Fibroblast of peridontal ligament (primary cell): Measurements from ENCODE around the gene HTR6.

Source experiments
- DNase-seq: peaks from one replicate; pipeline ENCODE4 v3.0.0-alpha.2; 2010; ENCODE audit errors: extremely low read depth

Gene HTR6

GRCh38 chr1:19688041-19688842 lies 23.6 kb downstream of the HTR6 start:
- no peak for DNase-seq

DNA sequence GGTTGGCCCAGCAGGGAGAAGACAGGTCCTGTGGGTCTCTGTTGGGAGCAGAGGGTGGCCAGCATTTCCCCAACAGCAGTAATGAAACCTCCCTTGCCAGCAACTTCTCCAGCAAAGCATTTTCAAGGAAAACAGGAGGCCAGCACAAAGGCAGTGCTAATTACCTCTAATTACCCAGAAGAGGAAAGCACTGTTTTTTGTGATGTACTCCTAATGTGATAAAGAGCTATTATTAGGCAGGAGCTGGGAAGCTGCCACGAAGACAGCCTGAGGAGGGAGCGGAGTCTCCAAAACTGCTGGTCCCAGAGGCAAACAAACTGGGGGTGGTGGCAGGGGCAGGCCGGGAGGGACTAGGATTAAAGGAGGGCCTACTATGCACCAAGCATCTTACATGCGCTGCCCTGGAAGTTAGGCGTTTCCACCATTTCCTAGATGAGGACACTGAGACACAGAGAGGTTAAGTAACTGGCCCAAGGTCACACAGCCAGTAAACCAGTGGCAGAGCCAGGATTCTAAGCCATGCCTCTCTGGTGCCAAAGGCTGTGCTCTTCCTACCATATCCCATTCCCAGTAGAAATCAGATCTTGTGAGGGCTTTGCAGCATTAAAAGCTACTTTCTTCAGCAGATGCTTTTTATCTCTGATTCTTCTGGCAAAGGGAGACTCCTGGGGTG lies 24.5 kb downstream of the HTR6 start:
- DNase-seq: no peak

- DNase-seq: no peak
Measured at GRCh38 chr1:19689856-19690255, 25.2 kb downstream of the HTR6 start.

DNA sequence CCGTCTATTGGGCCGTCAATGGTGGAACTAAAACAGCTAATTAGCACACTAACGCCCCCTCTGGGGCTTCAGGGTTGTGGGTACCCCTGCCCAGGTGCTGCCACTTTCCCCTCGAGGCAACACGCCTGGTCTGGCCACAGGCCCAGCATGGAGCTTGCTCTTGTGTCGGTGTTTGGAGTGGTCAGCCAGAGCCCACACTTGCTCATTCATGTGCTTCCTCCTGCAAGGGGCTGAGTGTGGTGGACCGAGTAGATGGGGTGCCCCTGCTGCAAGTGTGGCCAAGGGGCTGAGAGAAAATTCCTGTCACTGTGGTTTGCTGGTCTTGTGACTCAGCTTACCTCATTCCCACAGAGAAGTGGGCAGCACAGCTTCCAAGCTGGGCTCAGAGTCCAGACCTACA lies 25.7 kb downstream of the HTR6 start:
- no peak for DNase-seq

GRCh38 chr1:19694298-19694697 lies 29.6 kb downstream of the HTR6 start:
- DNase-seq: no peak

GRCh38 chr1:19695772-19696171 lies 31.1 kb downstream of the HTR6 start:
- no peak for DNase-seq

DNA sequence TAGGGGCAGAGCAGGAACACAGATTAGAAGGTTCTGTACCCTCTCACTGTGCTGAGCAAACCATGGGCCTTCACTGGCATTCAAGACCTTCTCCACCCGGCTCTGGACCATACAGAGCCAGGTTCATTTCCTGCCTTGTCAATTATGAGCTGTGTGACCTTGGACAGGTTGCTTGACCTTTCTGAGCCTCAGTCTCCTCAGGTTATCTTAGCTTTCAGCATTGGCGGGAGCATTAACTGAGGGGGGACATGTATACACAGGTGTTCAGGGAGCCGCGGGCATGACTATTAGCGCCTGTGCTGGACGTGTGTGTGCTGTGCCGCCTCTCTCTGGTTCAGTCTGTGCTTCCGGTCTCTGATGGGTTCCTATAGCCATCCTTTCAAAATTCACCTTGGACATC lies 32.1 kb downstream of the HTR6 start:
- no peak for DNase-seq

GRCh38 chr1:19698181-19698580 lies 33.5 kb downstream of the HTR6 start:
- no peak for DNase-seq

GRCh38 chr1:19700079-19700777 lies 35.6 kb downstream of the HTR6 start:
- no peak for DNase-seq

GRCh38 chr1:19703280-19703679 lies 38.6 kb downstream of the HTR6 start:
- DNase-seq: no peak

- peak; percentile 72 for DNase-seq
Measured at GRCh38 chr1:19704247-19705113, 39.8 kb downstream of the HTR6 start.

- no peak for DNase-seq
Measured at GRCh38 chr1:19705464-19705863, 40.8 kb downstream of the HTR6 start.

DNA sequence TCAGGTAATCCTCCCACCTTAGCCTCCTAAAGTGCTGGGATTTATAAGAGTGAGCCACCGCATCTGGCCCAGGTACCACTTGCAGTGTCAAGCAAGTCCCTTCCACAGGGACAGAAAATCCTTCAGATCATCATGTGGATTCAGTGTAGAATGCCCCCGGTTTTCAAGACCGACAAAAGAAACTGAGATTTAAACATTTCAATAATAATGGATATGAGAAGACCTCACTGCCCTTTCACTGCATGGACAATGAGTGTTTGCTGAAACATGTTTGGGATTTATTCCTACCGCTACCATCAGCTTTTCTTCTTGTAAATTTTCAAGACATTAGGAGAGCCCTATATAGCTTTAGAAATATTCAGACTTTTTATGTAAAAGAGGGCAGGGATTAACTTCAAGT lies 41.5 kb downstream of the HTR6 start:
- DNase-seq: no peak

DNA sequence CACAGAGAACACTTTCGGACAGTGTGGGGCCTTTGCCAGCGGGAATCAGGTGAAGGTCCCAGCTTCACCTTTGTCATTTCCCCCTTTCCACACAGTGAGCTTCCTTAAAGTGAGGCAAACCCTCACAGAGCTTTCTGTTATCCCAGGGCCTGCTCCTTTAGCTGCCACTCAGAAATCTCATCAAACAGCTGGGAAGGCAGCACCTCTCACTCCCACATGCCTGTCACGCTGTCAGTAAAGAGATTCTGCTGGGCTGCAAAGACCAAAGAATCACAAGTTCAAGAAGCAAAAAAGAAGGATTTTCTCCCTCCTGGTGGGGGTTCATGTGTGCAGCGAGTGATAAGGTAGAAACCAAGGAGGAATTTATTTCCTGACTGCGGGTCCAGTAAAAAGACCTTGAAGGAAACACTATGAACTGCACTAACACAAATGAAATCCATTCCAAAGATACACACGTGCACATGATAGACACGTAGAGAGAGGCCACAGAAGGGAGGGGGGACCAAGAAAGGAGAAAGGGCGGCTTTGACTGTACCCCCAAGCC lies 44.0 kb downstream of the HTR6 start:
- DNase-seq: no peak

DNA sequence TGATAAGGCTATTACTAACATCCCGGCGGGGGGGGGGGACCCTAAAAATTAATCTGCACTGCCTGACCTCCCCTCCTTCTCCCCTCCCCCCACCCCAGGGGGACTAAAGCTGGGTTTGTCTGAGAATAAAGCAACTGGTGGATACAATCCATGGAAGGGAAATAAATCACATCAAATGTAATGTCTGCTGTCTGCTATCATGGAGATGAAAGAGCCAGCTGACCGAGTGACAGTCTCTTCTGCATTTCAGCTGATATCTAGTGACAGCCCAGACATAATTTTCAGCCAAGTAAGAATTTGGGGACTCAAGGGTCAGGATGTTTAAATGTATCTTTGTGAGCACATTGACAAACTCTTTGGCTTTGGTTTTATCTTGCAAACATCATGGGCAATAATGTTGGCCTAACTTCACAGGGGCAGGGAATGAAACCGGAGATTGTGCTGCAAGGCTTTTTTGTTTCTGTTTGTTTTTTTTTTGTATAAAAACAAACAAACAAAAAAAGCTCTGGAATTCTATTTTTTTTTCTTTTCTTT lies 44.7 kb downstream of the HTR6 start:
- DNase-seq: no peak

GRCh38 chr1:19710825-19711611 lies 46.3 kb downstream of the HTR6 start:
- DNase-seq: no peak

DNA sequence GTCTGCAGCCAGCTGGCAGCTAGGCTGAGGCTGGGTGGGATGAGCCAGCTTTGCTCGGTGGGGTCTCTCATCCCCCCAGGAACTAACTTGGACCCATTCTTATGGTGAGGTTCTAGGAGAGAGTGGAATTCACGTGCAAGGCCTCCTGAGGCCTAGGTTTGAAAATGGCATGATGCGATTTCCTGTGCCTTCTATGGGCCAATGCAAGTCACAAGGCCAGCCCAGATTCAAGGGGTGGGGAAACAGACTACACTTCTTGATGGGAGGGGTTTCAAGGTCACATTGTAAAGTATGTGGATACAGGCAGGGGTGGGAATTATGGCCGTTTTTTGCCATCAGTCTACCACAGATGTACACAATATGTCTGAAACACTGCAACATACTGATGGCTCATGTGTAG lies 48.3 kb downstream of the HTR6 start:
- DNase-seq: no peak

DNA sequence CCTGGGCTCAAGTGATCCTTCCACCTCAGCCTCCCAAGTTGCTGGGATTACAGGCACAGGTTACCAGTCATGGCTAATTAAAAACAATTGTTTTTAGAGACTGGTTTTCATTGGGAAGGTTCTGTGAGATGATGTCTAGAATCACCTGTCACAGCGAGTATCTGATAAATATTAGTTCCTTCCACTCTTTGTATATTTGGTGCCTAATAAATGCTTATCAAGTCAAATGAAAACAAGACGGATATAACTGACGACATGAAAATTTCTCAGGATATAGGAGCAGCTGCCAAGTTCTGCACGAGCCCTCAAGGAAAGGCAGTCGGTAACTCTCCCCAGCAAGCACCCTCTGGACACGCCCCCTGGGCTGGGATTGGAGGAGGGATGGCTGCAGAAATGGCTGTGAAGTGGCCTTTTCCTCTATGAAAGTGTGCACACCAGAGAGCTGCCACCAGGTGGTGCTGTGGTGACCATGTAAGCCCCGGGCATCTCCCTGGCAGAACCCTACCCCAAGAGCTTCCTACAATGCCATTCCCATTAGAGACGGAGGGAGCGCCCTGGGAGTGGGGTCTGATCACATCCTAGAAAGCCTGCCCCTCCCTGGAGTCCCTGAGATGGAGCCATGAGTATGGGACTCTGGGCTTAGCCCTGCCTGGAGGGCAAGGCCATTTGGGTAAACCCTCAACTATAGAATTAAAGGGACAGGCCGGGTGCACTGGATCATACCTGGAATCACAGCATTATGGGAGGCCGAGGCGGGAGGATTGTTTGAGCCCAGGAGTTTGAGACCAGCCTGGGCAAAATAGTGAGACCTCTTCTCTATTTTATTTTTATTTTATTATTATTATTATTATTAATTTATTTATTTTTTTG lies 50.9 kb downstream of the HTR6 start:
- DNase-seq: peak; percentile 95

DNA sequence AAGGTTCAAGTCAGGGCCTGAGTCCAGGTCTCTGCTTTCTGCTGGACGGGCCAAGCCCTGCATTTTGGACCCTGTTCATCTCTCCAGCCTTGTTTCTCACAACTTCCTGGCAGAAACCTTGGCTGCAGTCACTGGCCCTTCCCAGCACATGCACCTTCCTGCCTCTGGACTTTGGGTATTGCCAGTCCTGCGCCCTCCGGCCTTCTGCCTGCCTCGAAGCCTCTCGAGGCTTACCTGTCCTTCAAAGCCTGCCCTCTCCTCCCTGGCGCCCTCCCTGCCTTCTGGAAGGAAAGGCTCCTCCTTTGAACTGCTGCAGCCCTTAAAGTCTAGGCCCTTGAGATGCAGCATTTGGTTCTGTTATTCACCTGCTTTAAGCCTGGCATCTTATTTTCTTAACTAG lies 52.8 kb downstream of the HTR6 start:
- no peak for DNase-seq

DNA sequence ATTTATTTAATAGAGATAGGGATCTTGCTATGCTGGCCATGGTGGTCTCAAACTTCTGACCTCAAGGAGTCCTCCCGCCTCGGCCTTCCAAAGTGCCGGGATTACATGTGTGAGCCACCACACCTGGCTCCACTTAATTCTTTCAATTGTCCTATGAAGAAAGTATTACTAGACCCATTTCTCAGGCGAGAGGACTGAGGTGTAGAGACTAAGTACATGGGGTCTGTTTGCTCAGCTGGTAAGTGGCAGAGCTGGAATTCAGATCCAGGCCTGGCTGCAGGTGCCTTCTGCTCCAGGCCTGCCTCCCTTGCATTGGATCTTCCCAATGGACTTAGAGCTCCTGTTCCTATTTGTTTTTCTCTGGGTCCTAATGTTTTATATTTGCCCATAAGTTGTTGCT lies 55.5 kb downstream of the HTR6 start:
- DNase-seq: no peak
